GM06990 (cell line): ENCODE results near the gene SOHLH1.
"Not testable (repeated sequence)": the region's sequence is repeated elsewhere in the genome, so short reads cannot be mapped to it uniquely, and the experiment has no call there.

Experiments used
- DNase-seq: peaks from one replicate; pipeline ENCODE4 v3.0.0-alpha.2; 2011; ENCODE audit not compliant: insufficient read length; ENCODE audit errors: extremely low read depth
- H3K27me3 ChIP-seq: replicated peaks from 2 replicates; pipeline ENCODE4 v1.6.0; 2011; ENCODE audit warnings: low read length; ENCODE audit not compliant: control insufficient read depth, insufficient read depth
- H3K36me3 ChIP-seq: 2 replicates; pipeline ENCODE4 v1.5.1; 2011; ENCODE audit warnings: low read length; ENCODE audit not compliant: control insufficient read depth, insufficient read depth
- H3K4me3 ChIP-seq: replicated peaks from 2 replicates; pipeline ENCODE4 v1.5.1; 2011; ENCODE audit warnings: low read depth, mild to moderate bottlenecking, control low read depth, low read length
- TF ChIP-seq, protein P1 (sequence below): IDR thresholded peaks from 2 replicates; pipeline ENCODE4 v1.5.1; 2011; ENCODE audit warnings: low read length, control low read depth, mild to moderate bottlenecking, inconsistent platforms; ENCODE audit not compliant: insufficient read depth, poor library complexity, severe bottlenecking

SOHLH1 gene

DNA sequence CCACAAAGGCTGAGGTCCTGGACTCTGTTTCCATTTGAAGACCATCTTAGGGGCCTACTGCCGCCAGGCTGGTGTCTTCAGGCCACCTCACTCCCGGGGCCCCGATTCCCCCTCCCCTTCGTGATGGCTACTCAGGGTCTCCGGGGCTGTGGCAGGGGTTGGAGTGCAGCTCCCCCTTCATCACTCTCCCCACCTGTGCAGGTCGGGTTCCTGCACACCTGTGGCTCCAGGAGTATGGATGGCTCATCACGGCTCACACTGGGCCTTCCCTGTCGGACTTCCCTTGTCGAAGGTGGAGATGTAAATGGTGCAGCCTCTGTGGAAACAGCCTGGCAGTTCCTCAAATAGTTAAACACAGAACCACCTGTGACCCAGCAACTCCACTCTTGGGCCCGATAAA, 24.3 kb downstream of the SOHLH1 start:
- no peak overlapping the region for H3K4me3 ChIP-seq
- H3K36me3 ChIP-seq, result no peaks in the 10 kb centered on the region
- TF ChIP-seq, protein P1, sequence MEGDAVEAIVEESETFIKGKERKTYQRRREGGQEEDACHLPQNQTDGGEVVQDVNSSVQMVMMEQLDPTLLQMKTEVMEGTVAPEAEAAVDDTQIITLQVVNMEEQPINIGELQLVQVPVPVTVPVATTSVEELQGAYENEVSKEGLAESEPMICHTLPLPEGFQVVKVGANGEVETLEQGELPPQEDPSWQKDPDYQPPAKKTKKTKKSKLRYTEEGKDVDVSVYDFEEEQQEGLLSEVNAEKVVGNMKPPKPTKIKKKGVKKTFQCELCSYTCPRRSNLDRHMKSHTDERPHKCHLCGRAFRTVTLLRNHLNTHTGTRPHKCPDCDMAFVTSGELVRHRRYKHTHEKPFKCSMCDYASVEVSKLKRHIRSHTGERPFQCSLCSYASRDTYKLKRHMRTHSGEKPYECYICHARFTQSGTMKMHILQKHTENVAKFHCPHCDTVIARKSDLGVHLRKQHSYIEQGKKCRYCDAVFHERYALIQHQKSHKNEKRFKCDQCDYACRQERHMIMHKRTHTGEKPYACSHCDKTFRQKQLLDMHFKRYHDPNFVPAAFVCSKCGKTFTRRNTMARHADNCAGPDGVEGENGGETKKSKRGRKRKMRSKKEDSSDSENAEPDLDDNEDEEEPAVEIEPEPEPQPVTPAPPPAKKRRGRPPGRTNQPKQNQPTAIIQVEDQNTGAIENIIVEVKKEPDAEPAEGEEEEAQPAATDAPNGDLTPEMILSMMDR, result no peak
- DNase-seq, result no peak
- H3K27me3 ChIP-seq, result no peaks in the 10 kb centered on the region

GRCh38 chr9:135673941-135674340, 25.3 kb downstream of the SOHLH1 start:
- no peak overlapping the region for H3K4me3 ChIP-seq
- no peaks in the 10 kb centered on the region for H3K36me3 ChIP-seq
- TF ChIP-seq, protein P1, result no peak
- no peaks in the 10 kb centered on the region for H3K27me3 ChIP-seq
- no peak for DNase-seq

DNA sequence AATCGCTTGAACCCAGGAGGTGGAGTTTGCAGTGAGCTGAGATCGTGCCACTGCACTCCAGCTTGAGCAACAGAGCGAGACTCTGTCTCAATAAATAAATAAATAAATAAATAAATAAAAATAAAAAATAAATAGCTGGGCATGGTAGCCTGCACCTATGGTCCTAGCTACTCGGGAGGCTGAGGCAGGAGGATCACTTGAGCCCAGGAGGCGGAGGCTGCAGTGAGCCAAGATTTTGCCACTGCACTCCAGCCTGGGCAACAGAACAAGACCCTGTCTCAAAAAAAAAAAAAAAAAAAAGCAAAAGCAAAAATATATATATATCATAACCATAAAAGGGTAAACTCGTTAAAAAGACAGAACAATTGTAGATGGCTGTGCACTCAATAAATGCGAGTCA, 26.5 kb downstream of the SOHLH1 start:
- not testable (repeated sequence) for H3K27me3 ChIP-seq

GRCh38 chr9:135671591-135672041, 27.7 kb downstream of the SOHLH1 start:
- no peak overlapping the region for H3K4me3 ChIP-seq
- TF ChIP-seq, protein P1, result no peak
- DNase-seq, result no peak

More for the DNA sequence above, 26.5 kb downstream of the SOHLH1 start:
- not testable (repeated sequence) for H3K36me3 ChIP-seq, H3K4me3 ChIP-seq, DNase-seq

DNA sequence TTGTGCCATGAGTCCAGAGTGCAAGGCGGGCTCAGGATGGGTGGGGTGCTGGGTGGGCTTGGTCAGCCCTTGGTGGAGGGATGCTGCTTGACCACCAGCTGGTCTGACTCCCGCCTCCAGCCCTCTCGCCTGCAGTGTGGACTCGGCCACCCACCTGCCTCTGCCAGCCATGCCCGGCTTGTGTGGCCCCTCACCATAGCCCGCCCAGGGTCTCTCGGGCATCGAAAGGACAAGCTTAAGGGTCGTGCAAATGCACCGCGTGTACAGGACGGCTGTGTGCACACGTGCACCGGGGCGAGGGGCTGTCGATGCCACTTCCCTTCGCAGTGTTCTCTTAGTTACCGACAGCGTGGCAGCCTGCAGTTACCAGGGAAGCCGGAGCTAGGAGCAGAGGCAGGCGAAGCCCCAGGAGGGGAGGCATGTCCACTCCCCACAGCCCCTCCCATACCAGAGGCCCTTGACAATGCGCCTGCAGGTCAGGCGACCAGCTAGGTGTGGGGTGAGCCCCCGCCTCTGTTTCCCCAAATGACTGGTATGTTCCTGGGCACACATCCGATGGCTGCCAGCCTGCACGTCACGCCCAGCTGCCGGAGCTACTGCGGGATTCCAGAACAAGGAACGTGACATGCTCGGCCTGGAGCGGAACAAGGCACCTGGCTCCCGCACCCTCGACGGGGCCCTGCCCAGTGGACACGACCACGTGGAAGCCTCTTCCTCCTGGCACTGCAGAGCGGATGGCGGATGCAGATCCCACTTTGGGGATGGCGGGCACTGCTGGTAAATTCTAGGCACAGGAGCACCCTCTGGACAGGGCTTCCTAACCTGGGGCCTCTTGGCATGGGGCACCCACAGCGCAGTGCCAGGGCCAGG, 28.3 kb downstream of the SOHLH1 start:
- DNase-seq, result no peak
- Histone ChIP-seq H3K4me3 (no peak overlapping the region), H3K27me3 (no peaks in the 10 kb centered on the region), H3K36me3 (no peaks in the 10 kb centered on the region)
- TF ChIP-seq, protein P1, result no peak

More at GRCh38 chr9:135671591-135672041, 27.7 kb downstream of the SOHLH1 start:
- no peaks in the 10 kb centered on the region for H3K36me3 ChIP-seq
- H3K27me3 ChIP-seq, result no peaks in the 10 kb centered on the region

DNA sequence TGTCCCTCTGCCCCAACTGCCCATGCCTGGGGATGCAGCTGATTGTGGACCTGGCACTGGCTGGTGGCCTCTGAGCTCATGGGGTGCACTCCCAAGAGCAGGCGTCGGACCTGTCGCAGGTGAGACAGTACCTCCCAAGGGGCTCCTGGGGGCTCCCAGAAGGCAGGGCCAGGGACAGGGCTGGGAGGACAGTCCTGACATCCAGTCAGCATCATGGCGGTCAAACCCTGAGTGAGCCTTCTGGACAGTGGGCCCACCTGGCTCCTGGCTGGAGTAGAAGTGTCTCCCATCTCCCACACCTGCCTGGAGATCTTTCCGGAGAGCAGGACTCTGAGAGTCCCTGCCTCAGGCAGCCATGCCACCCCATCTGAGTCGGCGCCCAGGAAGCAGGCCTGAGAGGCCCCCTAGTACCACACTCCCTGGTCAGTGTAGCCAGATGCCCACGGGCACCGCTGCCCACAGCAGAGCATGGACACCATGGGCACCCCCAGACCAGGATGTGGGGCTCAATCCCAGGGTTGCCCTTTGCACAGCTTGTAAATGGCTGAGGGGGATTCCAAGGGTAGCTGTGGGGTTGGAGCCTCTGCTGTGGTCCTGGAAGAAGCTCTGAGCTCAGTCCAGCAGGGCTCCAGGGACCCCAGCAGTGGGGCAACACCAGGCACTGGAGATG, 29.5 kb downstream of the SOHLH1 start:
- TF ChIP-seq, protein P1, result no peak
- Histone ChIP-seq H3K4me3 (no peak overlapping the region), H3K36me3 (no peaks in the 10 kb centered on the region), H3K27me3 (no peaks in the 10 kb centered on the region)
- DNase-seq, result no peak

- DNase-seq, H3K36me3 ChIP-seq, H3K4me3 ChIP-seq, H3K27me3 ChIP-seq: not testable (repeated sequence)
Observed at GRCh38 chr9:135669018-135669417, 30.3 kb downstream of the SOHLH1 start.
